ENCODE results near the gene BCL2.

The BCL2 gene

DNA sequence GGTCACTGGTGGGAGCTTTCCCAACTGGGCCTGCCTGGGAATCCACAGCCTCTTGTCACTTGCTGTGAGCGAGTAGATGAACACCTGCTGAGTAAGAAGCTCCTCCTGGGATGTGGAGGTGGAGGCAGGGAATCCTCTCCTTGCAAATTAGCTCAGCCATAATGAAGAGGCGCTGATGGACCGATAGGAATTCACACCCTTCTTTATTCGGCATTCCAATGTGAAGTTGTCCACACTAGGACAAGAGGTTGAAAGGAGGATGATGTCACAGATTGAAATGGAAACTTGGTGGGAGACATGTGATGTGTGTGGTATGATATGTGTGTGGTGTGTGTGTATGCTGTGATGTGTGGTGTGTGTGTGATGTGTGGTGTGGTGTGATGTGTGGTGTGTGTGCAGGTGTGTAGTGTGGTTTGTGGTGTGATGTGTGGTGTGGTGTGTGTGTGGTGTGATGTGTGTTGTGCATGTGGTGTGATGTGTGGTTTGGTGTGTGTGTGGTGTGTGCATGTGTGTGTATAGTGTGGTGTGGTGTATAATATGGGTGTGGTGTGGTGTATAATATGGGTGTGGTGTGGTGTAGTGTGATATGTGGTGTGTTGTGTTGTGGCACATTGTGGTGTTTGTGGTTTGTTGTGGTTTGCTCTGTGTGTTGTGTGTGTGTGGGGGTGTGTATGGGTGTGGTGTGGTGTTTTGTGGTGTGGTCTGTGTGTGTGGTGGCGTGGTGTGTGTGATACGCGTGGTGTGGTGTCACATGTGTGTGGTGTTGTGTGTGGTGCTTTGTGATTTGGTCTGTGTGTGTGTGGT lies 216.4 kb downstream of the BCL2 start:
- DNase-seq: no peak

DNA sequence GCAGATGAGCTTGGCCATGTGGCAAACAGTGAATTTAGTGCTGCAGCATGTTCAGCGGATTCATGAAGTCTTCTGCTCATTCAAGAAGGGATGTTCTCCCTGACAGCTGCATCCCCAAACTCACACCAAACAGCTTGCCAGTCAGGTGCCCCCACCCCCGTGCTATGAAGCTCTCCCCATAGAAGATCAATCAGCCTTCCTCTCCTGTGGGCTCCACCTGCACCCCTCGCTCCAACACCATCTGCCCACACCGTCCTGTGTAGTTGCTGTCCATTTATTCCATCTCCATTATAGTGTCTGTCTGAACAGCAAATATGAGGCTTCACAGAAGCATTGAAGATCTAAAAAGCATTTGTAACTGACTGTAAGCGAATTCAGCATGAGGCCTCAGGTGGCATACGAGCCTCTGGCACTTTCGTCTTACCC lies 218.9 kb downstream of the BCL2 start:
- no peak for DNase-seq

DNA sequence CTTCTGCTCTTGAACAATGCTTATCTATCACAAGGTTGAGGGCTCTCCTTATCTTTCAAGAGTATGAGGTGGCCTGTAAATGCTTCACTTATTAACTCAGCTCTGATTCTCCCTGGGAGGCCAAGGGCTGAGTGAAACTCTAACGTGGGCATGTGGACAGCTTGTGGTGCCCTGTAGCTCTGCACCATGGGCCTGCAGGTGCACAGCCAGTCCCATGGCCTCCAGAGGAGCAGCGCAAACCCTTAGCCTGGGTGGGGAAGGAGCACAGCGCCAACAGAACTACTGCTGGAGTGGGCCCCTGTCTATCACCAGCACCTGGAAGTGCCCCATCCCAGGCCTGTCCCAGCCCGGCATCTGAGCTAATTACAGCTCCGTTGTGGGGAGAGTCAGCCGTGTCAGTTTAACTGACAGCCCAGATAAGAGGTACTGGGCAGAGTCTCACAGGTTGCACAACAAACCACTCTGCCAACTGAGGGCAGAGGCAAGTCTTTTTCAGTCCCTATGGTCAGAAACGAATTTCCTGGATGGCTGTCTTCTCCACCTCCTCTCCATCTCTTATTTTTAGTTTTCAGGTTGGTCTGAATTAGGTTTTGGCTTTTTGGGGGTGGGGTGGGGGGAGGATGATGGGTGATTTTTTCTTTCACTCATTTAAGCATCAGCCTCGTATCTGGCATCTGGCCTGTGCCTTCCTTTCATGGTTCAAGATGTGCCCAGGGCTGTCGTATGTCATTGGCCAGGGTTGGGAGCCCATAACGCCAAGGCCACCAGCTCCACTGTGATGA lies 219.5 kb downstream of the BCL2 start:
- no peak for DNase-seq

DNA sequence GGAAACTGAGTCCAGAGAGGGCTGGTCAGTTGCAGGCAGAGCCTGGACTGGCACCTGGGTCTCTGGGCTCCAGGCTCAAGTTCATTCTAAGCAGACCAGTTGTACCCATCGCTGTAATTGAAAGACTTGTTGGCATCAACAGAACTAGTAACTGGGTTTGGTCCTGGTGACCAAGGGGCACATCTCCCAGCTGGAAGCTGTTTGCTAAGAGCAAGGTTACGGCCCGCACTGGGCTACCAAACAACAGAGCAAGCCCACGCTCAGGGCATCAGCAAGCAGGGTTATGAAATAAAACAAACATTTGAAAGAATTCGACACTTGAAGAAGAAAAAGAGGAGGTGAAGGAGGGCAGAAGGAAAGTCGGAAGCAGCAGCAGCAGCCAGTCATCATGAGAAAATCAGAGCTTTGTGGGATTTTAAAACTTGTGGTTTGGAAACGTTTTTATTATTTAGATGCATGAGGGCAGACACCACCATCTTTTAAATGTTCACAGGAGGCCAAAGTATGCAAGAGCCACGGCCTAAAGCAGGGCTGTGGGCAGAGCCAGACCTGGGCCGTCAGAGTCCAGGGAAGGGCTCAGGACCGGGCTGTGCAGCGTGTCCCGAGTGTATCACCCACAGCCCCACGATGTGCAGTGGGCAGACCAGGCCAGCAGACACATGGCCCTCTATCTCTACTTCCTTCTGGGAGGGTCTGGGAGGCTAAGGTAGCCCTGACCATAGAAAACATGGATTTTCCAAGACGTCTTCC lies 220.3 kb downstream of the BCL2 start:
- no peak for DNase-seq

DNA sequence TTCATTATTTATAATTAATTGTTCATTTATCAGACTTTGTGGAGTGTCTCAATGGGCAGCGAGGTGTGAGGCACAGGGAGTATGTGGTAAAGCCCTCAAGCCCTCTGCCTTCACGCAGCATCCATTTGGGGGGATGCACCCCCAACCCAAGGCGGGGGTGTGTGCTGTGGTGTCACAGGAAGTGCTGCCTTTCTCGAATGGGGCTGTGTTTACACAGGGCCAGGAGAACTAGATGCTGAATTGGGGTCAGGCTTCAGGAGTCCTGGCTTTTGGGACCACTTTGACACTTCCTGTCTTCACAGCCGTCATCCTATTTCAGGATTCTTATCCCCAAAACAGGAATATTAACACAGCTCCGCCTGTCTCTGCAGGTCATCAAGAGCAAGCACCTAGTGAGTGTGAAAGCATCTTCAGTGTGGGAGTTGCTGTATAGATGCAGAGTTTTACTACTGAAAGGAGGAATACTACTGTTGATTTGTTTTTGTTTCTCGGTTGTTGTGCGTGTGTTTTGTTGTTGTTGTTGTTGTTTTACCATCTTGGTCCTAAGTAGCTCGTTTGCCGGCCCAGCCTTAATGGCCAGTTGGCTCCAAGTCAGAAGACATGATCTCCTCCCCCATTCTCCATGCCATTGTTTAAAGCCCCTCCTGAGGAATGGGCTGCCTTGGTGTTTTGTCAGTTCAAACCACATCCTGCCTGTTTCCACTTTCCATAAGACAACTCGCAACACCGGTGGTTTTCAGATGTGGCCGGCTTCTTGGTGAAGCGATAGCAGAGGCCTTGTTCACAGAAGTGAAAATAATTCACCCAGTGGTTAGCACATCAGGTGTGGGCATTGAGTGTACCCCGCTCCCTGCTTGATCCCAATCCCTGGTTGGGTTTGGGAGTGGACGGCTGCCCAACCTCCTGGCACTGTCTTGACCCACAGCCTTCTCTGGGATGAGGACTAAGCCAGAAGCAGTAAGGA lies 221.3 kb downstream of the BCL2 start:
- no peak for DNase-seq

DNA sequence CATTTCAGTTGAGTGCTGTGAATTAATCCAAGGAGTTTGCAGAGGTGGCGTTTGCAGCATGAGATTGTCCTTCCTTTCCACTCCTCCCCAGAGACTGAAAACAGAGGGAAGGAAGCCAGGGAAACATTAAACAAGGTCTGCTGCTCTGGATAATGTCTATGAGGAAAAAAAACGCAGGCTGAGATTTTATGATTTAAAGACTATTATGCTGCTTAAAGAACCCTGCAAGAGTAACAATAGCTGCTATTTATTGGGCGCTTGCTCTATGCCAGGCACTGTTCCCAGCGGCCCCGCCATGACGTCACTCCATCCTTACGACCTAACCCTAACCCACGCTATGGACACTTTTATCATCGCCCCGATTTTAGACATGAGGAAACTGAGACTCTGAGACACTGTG lies 222.4 kb downstream of the BCL2 start:
- DNase-seq: no peak

DNA sequence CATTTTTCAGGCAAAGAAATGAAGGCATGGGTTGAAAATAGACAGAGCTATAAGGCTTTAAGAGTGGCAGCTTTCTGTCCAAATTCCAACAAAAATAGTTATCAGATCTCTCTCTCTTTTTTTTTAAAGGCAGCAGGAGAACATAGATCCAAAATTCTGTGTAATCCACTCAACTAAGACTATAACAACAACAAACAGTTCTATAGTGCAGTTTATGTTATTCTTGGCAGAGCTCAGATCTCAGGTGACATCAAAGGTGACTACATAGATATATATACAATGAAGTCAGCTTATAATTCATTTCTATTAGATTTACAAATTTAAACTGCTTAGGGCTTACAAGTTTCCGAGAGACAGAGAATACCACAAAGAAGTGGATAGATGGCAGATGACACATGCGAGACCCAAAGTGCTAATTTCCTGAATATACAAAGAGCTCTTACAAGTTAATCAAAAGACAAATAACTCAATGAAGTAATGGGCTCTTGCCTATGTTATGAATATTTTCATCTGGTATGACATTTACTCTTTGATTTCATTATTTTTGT lies 223.2 kb downstream of the BCL2 start:
- no peak for DNase-seq

DNA sequence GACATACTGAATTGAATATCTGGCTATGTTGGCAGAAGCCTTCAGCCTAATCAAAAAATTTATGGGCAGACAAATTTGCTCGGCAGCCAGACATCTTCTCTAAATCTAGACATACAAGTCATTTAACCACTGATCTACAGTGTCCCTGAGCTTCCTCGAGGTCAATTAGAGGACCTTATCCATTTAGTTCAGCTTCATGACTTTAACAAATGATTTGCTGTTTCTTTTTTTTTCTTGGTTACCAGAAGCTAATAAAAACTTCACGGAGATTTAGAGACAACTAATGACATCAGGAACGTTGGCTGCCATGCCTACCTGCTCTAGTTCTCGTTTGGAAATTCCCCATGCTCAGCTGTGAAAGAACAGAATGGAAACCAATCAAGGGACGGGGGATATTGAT lies 223.8 kb downstream of the BCL2 start:
- DNase-seq: no peak

DNA sequence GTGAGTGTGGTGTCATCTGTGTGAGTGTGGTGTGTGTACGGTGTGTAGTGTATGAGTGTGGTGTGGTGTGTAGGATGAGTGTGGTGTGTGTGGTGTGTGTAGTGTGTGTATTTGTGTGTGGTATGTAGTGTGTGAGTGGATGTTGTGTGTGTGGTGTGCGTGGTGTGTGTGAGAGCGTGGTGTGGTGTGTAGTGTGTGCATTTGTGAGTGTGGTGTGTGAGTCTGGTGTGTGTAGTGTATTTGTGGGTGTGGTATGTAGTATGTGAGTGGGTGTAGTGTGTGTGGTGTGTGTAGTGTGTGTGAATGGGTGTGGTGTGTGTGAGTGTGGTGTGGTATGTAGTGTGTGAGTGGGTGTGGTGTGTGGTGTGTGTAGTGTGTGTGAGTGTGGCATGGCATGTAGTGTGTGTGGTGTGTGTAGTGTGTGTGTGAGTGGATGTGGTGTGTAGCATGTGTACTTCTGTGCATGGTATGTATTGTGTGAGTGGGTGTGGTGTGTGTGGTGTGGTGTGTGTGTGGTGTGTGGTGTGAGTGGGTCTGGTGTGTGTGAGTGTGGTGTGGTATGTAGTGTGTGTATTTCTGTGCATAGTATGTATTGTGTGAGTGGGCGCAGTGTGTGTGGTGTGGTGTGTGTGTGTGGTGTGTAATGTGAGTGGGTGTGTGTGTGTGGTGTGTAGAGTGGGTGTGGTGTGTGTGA lies 227.8 kb downstream of the BCL2 start:
- no peak for DNase-seq

DNA sequence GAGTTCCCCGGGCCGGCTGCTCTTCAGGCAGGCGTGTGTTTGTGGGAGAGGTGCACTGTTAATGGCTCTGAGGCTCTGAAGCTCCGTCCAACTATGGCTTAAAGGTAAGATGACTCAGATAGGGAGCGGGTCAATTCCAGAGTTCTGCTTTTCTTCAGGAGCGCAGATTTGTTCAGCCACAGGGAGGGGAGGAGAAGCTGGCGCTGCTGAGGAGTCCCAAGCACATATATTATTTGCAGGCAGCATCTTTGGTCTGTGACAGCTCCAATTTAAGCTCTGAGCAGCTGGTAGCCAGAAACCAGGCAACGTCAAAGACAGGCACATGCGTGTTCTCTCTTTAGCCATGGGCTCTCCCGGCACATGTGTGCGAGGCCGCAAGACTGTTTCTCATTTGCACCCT lies 229.2 kb downstream of the BCL2 start:
- no peak for DNase-seq

DNA sequence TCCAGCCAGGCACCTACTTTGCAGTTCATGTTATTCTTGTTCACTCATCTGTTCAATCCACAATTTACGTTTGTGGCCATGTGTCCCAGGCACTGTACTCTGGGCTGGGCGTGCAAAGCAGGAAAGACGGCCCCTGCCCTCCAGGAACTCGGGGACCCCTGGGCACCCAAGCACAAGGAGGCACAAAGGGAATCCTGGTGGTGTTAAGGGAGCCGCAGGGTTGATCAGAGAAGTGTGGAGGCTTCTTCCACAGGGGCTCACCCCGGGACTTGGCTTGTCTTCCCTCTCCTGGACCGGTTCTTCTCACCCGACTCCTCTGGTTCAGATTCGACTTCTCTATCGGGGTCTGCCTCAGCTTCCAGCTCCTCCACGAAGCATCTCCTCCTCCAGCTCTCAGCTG lies 230.5 kb downstream of the BCL2 start:
- no peak for DNase-seq

DNA sequence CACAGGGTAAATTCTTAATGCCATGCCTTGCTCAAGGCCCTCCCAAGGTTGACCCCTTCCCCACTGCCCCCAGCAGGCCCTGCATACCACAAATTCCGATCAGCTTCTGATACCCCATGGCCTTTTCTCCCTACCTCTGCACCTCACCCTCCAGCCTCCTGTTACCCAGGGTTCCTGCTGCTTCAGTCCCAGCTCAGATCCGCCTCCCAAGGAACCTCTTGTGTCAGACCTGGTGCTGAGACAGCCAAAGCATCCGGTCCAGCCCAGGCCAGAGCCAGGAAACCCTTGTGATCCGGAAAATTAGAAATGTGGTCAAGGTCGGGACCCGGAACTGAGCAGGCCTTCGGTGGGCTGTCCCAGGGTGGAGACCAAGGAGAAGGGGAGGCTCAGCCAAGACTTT lies 231.3 kb downstream of the BCL2 start:
- no peak for DNase-seq

DNA sequence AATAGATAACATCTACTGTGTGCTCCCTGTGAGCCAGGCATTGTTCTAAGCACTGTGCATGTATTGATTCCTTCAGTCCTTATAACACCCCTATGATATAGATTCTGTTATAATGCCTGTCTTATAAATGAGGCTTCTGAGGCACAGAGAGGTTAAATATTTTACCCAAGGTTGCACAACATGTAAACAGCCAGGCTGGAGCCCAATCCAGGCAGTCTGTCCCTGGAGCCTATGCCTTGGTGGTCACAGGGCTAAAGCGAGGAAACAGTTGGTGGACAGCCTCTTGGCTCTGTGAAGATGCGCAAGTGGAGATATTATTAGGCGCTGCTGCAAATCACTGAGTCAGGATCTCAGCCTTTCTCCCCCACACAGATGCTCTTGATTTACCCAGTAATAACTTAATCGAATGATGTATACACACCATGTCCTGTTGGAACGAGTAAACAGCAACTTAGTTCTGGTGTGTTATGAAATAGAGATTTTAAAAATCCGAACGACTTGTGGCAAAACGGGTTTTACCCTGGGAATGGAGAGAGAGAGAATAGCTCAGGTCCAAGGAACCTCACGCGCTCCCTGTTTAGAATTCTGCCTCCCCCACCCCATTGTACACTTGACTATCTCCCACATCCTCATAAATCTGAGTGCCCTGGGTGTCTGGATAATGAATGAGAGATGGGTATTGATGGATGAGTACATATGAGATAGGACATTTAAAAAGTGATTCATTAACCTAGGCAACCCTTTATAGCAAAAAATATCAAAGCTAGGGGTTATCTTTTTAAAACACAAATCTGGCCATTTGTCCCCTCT lies 231.9 kb downstream of the BCL2 start:
- DNase-seq: no peak

DNA sequence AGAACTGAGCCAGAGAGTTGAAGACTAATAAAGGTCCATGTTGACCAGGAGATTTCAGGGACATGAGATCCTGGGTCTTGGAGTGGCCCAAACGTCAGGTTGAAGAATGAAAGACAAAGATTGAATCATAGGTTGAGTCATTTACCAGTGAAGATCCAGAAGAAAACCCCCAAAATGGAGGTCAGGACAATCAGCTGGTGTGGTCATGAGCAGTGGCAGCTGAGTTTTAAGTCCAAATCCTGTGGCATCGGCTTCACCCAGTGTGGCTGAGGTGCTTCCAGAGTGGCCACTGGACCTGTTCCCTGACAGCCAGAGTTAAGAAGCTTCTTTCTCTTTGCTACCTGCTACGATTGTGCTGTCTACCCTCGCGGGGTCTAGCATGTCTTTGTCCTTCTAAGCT lies 234.0 kb downstream of the BCL2 start:
- DNase-seq: no peak

DNA sequence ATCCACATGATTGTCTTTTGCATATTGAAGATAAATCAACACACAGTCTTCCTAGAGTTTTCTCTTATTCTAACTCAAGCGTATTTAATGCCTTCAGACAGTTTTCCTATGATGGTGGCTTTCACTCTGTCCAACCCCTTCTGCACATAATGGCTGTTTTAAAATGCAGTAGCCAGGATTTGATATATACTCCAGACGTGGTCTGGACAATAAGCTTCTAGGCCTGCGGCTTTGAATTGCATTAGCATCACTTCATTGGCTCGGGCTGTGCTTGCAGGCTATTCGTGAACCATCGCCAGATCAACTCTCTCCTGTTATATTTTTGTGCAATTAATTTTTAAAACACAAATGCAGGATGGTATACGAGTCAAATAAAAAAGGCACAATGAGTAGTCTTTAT lies 235.3 kb downstream of the BCL2 start:
- DNase-seq: no peak

DNA sequence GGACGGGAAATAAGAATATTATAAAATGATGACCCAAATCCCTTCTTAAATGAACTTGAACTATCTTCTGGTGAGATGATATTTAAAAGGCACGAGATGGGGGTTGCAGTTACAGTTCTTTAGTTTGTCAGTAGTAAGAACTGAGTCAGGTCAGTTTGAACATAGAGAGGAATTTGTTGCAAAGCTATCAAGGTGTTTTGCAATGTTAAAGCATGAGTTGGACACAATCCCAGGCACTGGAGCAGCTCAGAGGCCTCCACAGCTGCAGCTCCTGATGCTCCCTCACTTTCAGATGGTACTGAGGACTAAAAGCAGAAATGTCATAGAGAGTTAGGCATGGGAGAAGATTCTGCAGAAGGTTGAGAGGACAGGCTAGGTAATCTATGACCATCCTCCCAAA lies 236.0 kb downstream of the BCL2 start:
- no peak for DNase-seq

DNA sequence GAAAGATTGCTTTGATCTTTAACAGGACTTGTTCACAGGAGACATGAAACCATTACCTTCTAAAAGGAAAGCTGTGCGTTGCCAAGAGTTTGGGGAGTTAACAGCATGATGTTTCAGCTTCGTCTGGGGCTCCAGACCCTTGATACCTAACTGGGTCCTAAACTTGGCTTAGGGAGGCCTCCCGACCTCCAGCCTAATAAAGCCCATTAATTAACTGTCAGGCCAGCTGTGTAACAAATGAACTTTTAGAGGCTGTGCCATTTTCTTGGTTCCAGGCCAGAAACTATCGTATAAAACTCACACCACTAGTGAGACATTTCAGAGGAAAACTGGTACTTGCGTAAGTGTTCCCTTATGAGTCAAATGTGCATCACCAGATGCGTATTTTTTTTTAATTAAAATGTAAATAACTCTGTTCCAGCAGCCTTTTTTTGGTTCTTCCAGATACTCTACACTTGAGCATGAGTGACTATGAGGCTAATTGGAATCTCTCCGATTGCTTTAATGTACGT lies 236.5 kb downstream of the BCL2 start:
- DNase-seq: no peak

DNA sequence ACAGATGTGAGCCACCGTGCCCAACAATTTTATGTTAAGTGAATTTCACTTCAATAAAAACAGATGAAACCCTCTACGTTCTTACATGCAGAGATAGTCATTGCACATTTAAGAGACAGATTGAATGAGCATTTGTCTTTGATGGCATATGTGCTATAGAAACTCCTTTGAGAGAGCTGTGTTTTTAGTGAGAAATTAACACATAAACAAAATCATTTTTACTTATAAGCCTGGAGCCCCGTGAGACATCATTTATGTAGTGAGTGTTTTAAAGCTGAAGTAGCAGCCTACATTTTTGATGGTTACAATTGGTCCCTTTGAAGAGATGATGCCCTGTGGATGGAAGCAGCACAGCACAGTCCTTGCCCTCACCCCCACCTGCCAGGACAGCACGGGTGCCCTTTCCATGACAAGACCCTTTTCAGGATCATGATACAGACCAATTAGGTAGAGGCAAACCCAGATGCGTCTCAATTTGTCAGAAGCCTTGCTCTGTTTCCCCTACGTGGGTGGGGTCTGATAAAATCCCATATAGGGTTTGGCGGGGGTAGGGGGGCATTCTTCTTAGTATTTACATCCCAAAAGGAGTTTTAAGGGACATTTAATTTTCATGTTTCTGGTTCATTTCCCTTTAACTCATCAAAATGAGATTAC lies 237.1 kb downstream of the BCL2 start:
- no peak for DNase-seq

DNA sequence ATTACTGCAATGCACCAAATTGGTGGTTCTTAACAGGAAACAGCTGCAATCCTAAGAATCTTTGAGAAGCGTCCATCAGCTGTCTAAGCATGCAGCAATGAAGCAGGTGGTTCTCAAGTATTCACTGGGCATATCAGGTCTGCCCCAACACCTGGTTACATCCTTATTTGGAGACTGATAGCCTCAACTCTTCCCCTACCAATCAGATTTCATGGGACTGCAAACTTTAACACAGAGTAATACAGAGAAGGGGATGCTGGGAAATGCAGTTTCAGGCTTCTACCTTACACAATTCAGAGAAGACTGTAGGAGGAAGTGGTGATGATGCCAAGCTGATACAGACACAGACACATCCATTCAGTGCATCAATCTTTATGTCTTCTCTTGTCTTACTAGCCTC lies 240.5 kb downstream of the BCL2 start:
- DNase-seq: no peak

DNA sequence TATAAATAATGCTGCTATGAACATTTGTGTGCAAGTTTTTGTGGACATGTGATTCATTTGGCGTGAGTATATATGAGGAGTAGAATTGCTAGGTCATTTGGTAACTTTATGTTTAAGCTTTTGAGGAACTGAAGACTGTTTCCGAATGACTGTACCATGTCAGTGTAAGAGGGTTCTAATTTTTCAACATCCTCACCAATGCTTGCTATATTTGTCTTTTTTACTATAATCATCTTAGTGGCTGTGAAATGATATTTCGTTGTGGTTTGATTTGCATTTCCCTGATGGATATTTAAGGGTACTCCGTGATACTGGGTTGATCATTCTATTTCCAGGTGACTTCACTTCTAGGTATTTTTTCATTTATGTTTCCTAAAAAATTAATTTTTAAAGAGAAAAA lies 241.1 kb downstream of the BCL2 start:
- DNase-seq: no peak
